ENCODE results near the gene PSMC3. TPM values are rescaled to one million over a fixed set of nuclear protein-coding genes. Genes with fewer than 3 reads are reported as not detected.

Gene PSMC3
- total and polyA plus RNA-seq, 2 of the 13 experiments (the other 11 are each of a cell fraction or from before 2014, with no cell fraction given): 75.8 to 214 TPM

DNA sequence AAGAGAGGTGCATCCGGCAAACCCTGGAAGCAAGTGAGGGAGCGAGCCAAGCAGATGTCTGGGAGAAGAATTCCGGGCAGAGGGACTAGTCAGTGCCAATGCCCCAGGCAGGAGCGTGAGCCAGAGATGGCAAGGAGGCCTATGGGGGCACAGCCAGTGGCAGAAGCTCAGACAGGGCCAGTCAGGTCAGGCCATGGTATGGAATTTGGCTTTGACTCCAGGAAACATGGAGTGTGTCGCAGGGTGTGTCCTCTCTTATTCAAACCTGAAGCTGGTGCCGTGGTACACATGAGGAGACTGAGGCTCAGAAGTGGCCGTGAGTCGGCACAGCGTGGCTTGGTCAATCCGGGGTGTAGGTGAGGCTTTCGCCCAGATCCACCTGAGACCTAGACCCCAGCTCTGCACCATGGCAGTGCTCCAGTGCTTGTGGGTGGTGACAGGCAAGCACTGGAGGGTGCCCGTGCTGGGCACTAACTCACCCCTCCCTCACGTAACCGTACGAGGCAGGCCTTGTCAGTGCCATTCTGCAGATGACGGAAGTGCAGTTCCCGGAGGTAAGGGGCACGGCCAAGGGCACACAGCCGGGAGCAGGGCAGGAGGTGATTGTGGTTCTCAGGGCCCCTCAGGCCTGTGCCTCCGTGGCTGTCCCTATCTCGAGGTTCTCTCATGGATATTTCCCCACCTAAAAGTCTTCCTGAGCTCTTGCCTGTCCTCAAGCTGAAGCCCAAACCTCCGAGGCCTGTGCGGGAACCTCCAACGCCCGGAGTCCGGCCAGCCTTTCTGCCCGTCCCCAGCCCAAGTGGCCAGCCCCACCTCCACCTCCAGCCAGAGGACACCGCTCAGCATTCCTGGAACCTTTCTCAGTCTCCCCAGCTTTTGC, 37.3 kb downstream of the PSMC3 start (continued):
- TF ChIP-seq, protein P1, sequence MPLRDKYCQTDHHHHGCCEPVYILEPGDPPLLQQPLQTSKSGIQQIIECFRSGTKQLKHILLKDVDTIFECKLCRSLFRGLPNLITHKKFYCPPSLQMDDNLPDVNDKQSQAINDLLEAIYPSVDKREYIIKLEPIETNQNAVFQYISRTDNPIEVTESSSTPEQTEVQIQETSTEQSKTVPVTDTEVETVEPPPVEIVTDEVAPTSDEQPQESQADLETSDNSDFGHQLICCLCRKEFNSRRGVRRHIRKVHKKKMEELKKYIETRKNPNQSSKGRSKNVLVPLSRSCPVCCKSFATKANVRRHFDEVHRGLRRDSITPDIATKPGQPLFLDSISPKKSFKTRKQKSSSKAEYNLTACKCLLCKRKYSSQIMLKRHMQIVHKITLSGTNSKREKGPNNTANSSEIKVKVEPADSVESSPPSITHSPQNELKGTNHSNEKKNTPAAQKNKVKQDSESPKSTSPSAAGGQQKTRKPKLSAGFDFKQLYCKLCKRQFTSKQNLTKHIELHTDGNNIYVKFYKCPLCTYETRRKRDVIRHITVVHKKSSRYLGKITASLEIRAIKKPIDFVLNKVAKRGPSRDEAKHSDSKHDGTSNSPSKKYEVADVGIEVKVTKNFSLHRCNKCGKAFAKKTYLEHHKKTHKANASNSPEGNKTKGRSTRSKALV (CRISPR knock-in tag; IDR thresholded peaks at IDR 0.05): 0 out of 2 replicates have a peak, but pooled peaks have one; percentile 23

DNA sequence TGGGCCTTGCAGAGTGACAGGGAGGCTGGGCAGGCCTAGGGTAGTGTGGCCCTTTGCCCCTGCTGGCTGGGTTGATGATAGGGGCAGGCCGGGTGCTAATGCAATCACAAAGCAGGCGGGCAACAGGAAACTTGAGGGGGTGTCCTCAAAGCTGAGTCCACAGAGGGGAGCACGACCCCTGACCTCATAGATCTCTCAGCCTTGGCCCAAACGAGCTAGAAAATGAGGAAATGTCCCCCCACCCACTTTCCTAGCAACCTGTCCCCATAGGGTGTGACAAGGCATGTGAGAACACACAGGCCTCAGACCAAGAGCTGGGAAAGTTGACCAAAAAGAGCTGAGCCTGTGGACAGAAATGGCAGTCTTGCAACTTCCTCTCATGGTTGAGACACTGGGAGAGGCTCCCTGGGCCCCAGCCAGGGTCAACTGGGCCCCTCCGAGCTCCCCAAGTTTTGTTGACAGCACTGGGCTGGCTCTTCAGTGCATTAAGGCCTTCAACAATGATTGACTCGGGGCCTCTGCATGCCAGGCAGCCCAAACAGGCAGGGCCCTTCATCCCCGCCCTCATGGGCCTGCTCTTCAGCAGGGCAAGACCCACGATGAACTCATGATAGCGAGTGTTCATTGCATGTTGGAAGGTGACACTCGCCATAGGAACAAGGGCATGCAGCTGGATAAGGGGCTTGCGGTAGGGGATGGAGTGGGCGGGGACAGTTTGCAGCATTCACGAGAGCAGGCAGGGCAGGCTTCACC, 38.1 kb downstream of the PSMC3 start:
- ATAC-seq (peak; percentile 72), DNase-seq (ENCODE audit: low spot score) (no peak), FAIRE-seq (no peak)
- peak overlapping the region; percentile 87 for H2AFZ ChIP-seq (ENCODE audit: low read length)
- in situ Hi-C loops (cut with HindIII; ENCODE audit: extremely low pct_ligation_motif_present, low pct_unique_long_range_greater_than_20kb) (no loop called here), intact Hi-C loops (cut with micrococcal nuclease; ENCODE audit: unreplicated experiment) (no loop called here)
- POLR2A ChIA-PET: interaction anchor here (0.9 to 1.2 kb wide), 4 partner anchors 12 to 50 kb away, joined by 3 to 5 read pairs (median 4); partner anchors contain the start of gene PSMC3
- H3K4me2 ChIP-seq (ENCODE audit: low read depth, low read length): peak overlapping the region; percentile 76
- no peaks in the 10 kb centered on the region for H3K36me3 ChIP-seq (replicated peaks in 1 of 2; ENCODE audit: control insufficient read depth in 1 of 2, insufficient read depth in 2 of 2, low read length in 2 of 2)
- WGBS (ENCODE audit: low lambda C conversion rate): 17% methylated on average over 8 of the region's 13 CpGs
- H3K79me2 ChIP-seq (ENCODE audit: insufficient read depth, low read length): no peaks in the 10 kb centered on the region
- no TSS peak for BruUV-seq (replicated peaks)
- H3K27me3 ChIP-seq (ENCODE audit: control insufficient read depth in 1 of 2, insufficient read depth in 2 of 2, low read length in 2 of 2): peaks cover 0 to 9% of the 10 kb centered on the region in 2 experiments; a peak in 3 of 5 replicates
- peaks cover 35% of the 10 kb centered on the region for H3K4me1 ChIP-seq (ENCODE audit: insufficient read depth, low read length)
- no peak overlapping the region for H3K27ac ChIP-seq (ENCODE audit: extremely low read length, insufficient read depth, low read length)
- CTCF ChIA-PET (ENCODE audit: low intra/inter-chr PET ratio, low total read pairs): no interaction called here
- H3K9ac ChIP-seq (ENCODE audit: insufficient read depth, low read depth, low read length): peak overlapping the region; percentile 52
- H3K9me3 ChIP-seq (ENCODE audit: low read length): no peaks in the 10 kb centered on the region
- peak overlapping the region in 2 of 3 experiments; percentile 4 to 47; a peak in 1 of 6 replicates for H3K4me3 ChIP-seq (replicated peaks in 1 of 3; ENCODE audit: insufficient read depth in 1 of 3, low read depth in 2 of 3, low read length in 3 of 3)
- H4K20me1 ChIP-seq (ENCODE audit: insufficient read depth, low read length): no peaks in the 10 kb centered on the region
- TF ChIP-seq ZNF512B (CRISPR knock-in tag; IDR thresholded peaks at IDR 0.05; ENCODE audit: borderline replicate concordance): no peak
- TF ChIP-seq, protein P2, sequence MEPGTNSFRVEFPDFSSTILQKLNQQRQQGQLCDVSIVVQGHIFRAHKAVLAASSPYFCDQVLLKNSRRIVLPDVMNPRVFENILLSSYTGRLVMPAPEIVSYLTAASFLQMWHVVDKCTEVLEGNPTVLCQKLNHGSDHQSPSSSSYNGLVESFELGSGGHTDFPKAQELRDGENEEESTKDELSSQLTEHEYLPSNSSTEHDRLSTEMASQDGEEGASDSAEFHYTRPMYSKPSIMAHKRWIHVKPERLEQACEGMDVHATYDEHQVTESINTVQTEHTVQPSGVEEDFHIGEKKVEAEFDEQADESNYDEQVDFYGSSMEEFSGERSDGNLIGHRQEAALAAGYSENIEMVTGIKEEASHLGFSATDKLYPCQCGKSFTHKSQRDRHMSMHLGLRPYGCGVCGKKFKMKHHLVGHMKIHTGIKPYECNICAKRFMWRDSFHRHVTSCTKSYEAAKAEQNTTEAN (CRISPR knock-in tag; conservative IDR thresholded peaks at IDR 0.05): no peak
- TF ChIP-seq PHB2 (IDR thresholded peaks at IDR 0.05; ENCODE audit: partially characterized antibody): no peak
- TF ChIP-seq ZNF720 (CRISPR knock-in tag; IDR thresholded peaks at IDR 0.05): no peak
- TF ChIP-seq ZFX (CRISPR knock-in tag; IDR thresholded peaks at IDR 0.05; ENCODE audit: low read depth): peak; percentile 75
- no peak for TF ChIP-seq ZNF703 (CRISPR knock-in tag; IDR thresholded peaks at IDR 0.05; ENCODE audit: borderline replicate concordance)
- no peak for TF ChIP-seq WIZ (CRISPR knock-in tag; IDR thresholded peaks at IDR 0.05)
- no peak for TF ChIP-seq ZNF451 (CRISPR knock-in tag; IDR thresholded peaks at IDR 0.05)
- no peak for TF ChIP-seq ZNF777 (CRISPR knock-in tag; IDR thresholded peaks at IDR 0.05)
- TF ChIP-seq ZNF34 (CRISPR knock-in tag; IDR thresholded peaks at IDR 0.05; ENCODE audit: borderline replicate concordance): no peak
- TF ChIP-seq ZNF543 (CRISPR knock-in tag; IDR thresholded peaks at IDR 0.05): peak; percentile 83
- TF ChIP-seq ZNF343 (CRISPR knock-in tag; IDR thresholded peaks at IDR 0.05): 0 out of 2 replicates have a peak, but pooled peaks have one; percentile 63
- TF ChIP-seq CEBPB (IDR thresholded peaks at IDR 0.05; ENCODE audit: borderline replicate concordance, low read depth, low read length): no peak
